GM12878 (cell line): ENCODE results near the gene PPP2R3B. TPM values are rescaled to one million over a fixed set of nuclear protein-coding genes. Genes with fewer than 3 reads are reported as not detected.

ENCODE experiments used
- ATAC-seq: fragments of 200-7000 bp; cut with Tn5 transposase; 3 replicates; pipeline ENCODE4 v1.9.1; 2020; ENCODE audit warnings: mild to moderate bottlenecking, moderate library complexity
- BruUV-seq: library from RNA; stranded (reverse); fragments of 400-500 nt; replicated peaks from 2 replicates; lab custom pipeline; 2021; lab: Mats Ljungman, UMichigan
- CTCF ChIA-PET: fragments of 300-600 bp; sonication (Branson Sonifier 250); formaldehyde crosslinking; extraction: SDS; loops from one replicate; lab custom pipeline; 2021; ENCODE audit warnings: inconsistent platforms; lab: Yijun Ruan, JAX
- POLR2A ChIA-PET: fragments of 350-600 bp; formaldehyde crosslinking; extraction: SDS; loops from one replicate; lab custom pipeline; 2021; ENCODE audit warnings: inconsistent platforms; lab: Charles Lee
- RAD21 ChIA-PET: fragments of 300-600 bp; sonication (Branson Sonifier 250); formaldehyde crosslinking; loops from one replicate; lab custom pipeline; 2023; ENCODE audit warnings: antibody characterized with exemption; ENCODE audit not compliant: unreplicated experiment; lab: Charles Lee
- SMC1A ChIA-PET: fragments of 300-600 bp; sonication (Branson Sonifier 250); formaldehyde crosslinking; loops from one replicate; lab custom pipeline; 2023; ENCODE audit not compliant: unreplicated experiment, uncharacterized antibody; lab: Charles Lee
- DNase-seq: peaks from one replicate; pipeline ENCODE4 v3.0.0-alpha.2; 2011; ENCODE audit warnings: low read depth, low spot score
- FAIRE-seq: peaks from 3 replicates; lab custom pipeline; 2011; peaks lifted over from hg19 to GRCh38; lab: Jason Lieb, UNC
- H2AFZ ChIP-seq: 2 replicates; pipeline ENCODE4 v1.6.0; 2011; ENCODE audit warnings: low read depth, low read length, control low read depth; ENCODE audit not compliant: control insufficient read depth
- H3K27ac ChIP-seq: 2 replicates; pipeline ENCODE4 v1.5.1; 2011; ENCODE audit warnings: control low read depth; ENCODE audit not compliant: control insufficient read depth, insufficient read depth
- H3K27me3 ChIP-seq, 2 experiments: replicated peaks in 1 of 2; 2 replicates each; pipeline versions ENCODE4 v1.6.0 to v1.6.1; 2011; ENCODE audit warnings: low read length in 1 of 2; ENCODE audit not compliant: control insufficient read depth in 2 of 2, insufficient read depth in 2 of 2
- H3K36me3 ChIP-seq, 2 experiments: 2 replicates each; pipeline ENCODE4 v1.5.1; 2011; ENCODE audit warnings: low read length in 1 of 2; ENCODE audit not compliant: control insufficient read depth in 2 of 2, insufficient read depth in 2 of 2
- H3K4me1 ChIP-seq: 2 replicates; pipeline ENCODE4 v1.6.1; 2011; ENCODE audit warnings: mild to moderate bottlenecking, low read length, moderate library complexity, mixed read lengths; ENCODE audit not compliant: control insufficient read depth, insufficient read depth
- H3K4me2 ChIP-seq: 2 replicates; pipeline ENCODE4 v1.6.0; 2011; ENCODE audit warnings: control low read depth; ENCODE audit not compliant: control insufficient read depth, insufficient read depth
- H3K4me3 ChIP-seq: fragments of 200-600 bp; sonication (generic); 2 replicates; pipeline ENCODE4 v1.5.1; 2016
- H3K79me2 ChIP-seq: 2 replicates; pipeline ENCODE4 v1.6.0; 2011; ENCODE audit warnings: low read length; ENCODE audit not compliant: control insufficient read depth, insufficient read depth
- H3K9ac ChIP-seq: 2 replicates; pipeline ENCODE4 v1.8.0; 2011; ENCODE audit warnings: low read length, control low read depth, mixed read lengths; ENCODE audit not compliant: control insufficient read depth, insufficient read depth
- H3K9me3 ChIP-seq: replicated peaks from 3 replicates; pipeline ENCODE4 v1.5.1; 2011; ENCODE audit warnings: mild to moderate bottlenecking, low read length; ENCODE audit not compliant: control insufficient read depth, insufficient read depth
- H4K20me1 ChIP-seq: 2 replicates; pipeline ENCODE4 v1.6.0; 2011; ENCODE audit not compliant: control insufficient read depth, insufficient read depth
- EZH2 ChIP-seq: IDR thresholded peaks from 2 replicates; pipeline ENCODE4 v1.6.1; 2012; ENCODE audit warnings: low read depth, mild to moderate bottlenecking, control low read depth, inconsistent platforms, low read length, borderline replicate concordance; ENCODE audit not compliant: control insufficient read depth
- MXI1 ChIP-seq: fragments of 150-350 bp; IDR thresholded peaks from 2 replicates; pipeline ENCODE4 v1.6.1; 2011; ENCODE audit warnings: low read depth, mild to moderate bottlenecking, inconsistent platforms, low read length, improper control_type of control experiment
- NFYA ChIP-seq: IDR thresholded peaks from 2 replicates; pipeline ENCODE4 v1.6.1; 2011; ENCODE audit warnings: low read depth, mild to moderate bottlenecking, low read length, improper control_type of control experiment, borderline replicate concordance
- PAX5 ChIP-seq: IDR thresholded peaks from 2 replicates; pipeline ENCODE4 v1.6.1; 2011; ENCODE audit warnings: low read depth, low read length, borderline replicate concordance
- RAD51 ChIP-seq: fragments of 450-650 bp; IDR thresholded peaks from 2 replicates; pipeline ENCODE4 v1.6.1; 2016; ENCODE audit warnings: moderate library complexity, mild to moderate bottlenecking, inconsistent platforms
- SUPT20H ChIP-seq: IDR thresholded peaks from 2 replicates; pipeline ENCODE4 v1.6.1; 2011; ENCODE audit warnings: low read depth, mild to moderate bottlenecking, low read length, moderate library complexity, borderline replicate concordance; ENCODE audit not compliant: control insufficient read depth
- TBL1XR1 ChIP-seq: IDR thresholded peaks from 2 replicates; pipeline ENCODE4 v1.6.1; 2012; ENCODE audit warnings: low read depth, low read length, improper control_type of control experiment
- TCF7 ChIP-seq: IDR thresholded peaks from 2 replicates; pipeline ENCODE4 v1.6.1; 2014; ENCODE audit warnings: antibody characterized with exemption, borderline replicate concordance
- ZBED1 ChIP-seq: IDR thresholded peaks from 2 replicates; pipeline ENCODE4 v1.6.1; 2016; ENCODE audit warnings: borderline replicate concordance
- WGBS: methylation state at CpG from one replicate; pipeline ENCODE4 v1.1.6; 2016; ENCODE audit warnings: low lambda C conversion rate; ENCODE audit not compliant: insufficient replicate concordance, insufficient coverage; ENCODE audit errors: missing lambda C conversion rate; 5-methylcytosine and 5-hydroxymethylcytosine counted together
- in situ Hi-C: fragments of 300-500 bp; cut with MboI; formaldehyde crosslinking; loops from 9 replicates; pipeline ENCODE4 v1.14.3; 2018; ENCODE audit warnings: mixed read lengths
- intact Hi-C: fragments of 100-400 bp; cut with micrococcal nuclease; formaldehyde crosslinking; loops from one replicate; pipeline ENCODE4 v1.14.2; 2022; ENCODE audit not compliant: unreplicated experiment
- polyA plus RNA-seq, 11 experiments: library from polyadenylated mRNA; depleted of rRNA in 4 of 11; unstranded in 6 of 11; stranded (reverse) in 5 of 11; fragments of >200 nt; fragmentation: Nextera tagmentation in 4 of 11; fragmentation: Illumina TruSeq in 1 of 11; extraction: Ambion mirVana in 4 of 11; extraction: Trizol in 1 of 11; gene quantifications; 1 replicate in 1 of 11; 2 replicates in 10 of 11; pipeline versions ENCODE4 v1.2.1 to v1.2.3, GENCODE V29; 2011 to 2016; ENCODE audit warnings: inconsistent platforms in 2 of 11, missing spikeins in 2 of 11, low read depth in 1 of 11
- total RNA-seq, 4 experiments: library from RNA; depleted of rRNA in 3 of 4; stranded (reverse); fragments of >200 nt in 3 of 4; fragmentation: Illumina TruSeq in 1 of 4; extraction: Trizol in 1 of 4; gene quantifications; 2 replicates each; pipeline versions ENCODE4 v1.2.1 to v1.2.3, GENCODE V29; 2013 to 2021
- TF ChIP-seq, protein P1 (sequence below): fragments of 450-650 bp; IDR thresholded peaks from 2 replicates; pipeline ENCODE4 v1.6.1; 2016; ENCODE audit warnings: mild to moderate bottlenecking, moderate library complexity, borderline replicate concordance

PPP2R3B gene
- total and polyA plus RNA-seq, 10 of the 15 experiments (the other 5 are each of a cell fraction or from before 2014, with no cell fraction given) = 0.11 to 34.3 (median 9.7) TPM; not detected in 1

DNA sequence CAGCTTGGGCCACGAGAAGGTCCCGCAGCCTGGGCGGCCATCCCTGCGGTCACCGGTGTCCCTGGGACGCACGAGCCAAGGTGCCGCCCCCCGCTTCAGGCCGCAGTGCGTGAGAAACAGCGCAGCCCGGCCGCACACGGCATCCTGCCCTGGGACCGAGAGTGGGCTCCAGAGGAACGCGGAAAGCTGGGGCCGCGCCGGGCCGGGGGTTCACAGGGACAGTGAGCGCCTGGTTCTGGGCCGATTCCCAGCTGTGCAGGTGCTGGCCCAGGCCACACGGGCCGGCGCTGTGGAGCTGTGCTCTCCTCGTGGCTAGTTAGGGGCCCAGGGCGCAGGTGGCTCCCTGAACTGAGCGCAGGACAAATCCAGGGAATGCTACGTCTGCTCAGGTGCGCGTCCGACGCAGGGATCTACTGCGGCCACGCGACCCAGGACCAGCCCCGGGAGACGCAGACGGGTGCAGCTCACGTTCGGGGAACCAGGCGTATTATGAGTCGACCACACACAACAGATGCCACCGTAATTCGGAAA is 42.3 kb downstream of the PPP2R3B start:
- DNase-seq (no peak), ATAC-seq (no peak), FAIRE-seq (no peak)
- in situ Hi-C loops (no loop called here), intact Hi-C loops (no loop called here)
- H3K4me3 ChIP-seq = no peak overlapping the region
- CTCF ChIA-PET = no interaction called here
- RAD21 ChIA-PET = no interaction called here
- TF ChIP-seq SUPT20H (no peak), TBL1XR1 (no peak), EZH2 (no peak), MXI1 (no peak), PAX5 (no peak), RAD51 (no peak), ZBED1 (no peak), TCF7 (no peak)
- H3K79me2 ChIP-seq = no peaks in the 10 kb centered on the region
- H3K27ac ChIP-seq = no peak overlapping the region
- H3K36me3 ChIP-seq = no peaks in the 10 kb centered on the region
- no peak overlapping the region for H3K4me2 ChIP-seq
- no peaks in the 10 kb centered on the region for H4K20me1 ChIP-seq
- BruUV-seq = no TSS peak
- H3K27me3 ChIP-seq = no peaks in the 10 kb centered on the region
- H3K9ac ChIP-seq = no peak overlapping the region
- POLR2A ChIA-PET = no interaction called here
- no peak overlapping the region for H2AFZ ChIP-seq
- H3K9me3 ChIP-seq = peaks cover 4% of the 10 kb centered on the region; the same call in 1 of the 3 replicates
- H3K4me1 ChIP-seq = no peaks in the 10 kb centered on the region
- SMC1A ChIA-PET = no interaction called here
- whole genome bisulfite sequencing = 93% methylated on average over 36 of the region's 47 CpGs

DNA sequence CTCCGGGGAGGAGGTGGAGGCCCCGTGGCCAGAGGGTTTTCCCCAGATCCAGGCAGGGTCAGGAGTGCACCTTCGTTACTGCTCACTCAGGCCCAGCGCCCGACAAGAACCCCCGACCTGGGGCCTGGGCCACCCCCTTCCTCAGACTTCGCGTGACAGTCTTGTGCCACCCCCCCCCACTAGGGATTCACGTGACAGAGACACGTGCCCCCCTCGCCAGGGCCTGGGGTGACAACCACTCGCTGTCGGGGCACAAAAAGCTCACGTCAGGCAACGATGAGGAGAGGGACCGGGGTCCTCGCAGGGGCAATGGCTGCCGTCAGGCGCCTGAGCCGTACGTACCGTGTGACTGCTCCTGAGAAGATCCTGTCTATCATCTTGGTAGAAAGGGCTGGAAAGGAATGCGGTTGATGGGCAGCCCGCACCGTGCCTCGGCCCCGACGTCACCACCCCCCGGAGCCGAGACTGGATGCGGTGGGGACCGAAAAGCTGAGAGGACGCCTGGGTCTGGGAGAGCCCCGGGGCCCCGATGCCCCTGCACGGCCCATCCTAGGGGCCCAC is 45.1 kb downstream of the PPP2R3B start:
- no peak for ATAC-seq
- CTCF ChIA-PET = no interaction called here
- no peak overlapping the region for H3K4me2 ChIP-seq
- H2AFZ ChIP-seq = no peak overlapping the region
- TF ChIP-seq, protein P1, sequence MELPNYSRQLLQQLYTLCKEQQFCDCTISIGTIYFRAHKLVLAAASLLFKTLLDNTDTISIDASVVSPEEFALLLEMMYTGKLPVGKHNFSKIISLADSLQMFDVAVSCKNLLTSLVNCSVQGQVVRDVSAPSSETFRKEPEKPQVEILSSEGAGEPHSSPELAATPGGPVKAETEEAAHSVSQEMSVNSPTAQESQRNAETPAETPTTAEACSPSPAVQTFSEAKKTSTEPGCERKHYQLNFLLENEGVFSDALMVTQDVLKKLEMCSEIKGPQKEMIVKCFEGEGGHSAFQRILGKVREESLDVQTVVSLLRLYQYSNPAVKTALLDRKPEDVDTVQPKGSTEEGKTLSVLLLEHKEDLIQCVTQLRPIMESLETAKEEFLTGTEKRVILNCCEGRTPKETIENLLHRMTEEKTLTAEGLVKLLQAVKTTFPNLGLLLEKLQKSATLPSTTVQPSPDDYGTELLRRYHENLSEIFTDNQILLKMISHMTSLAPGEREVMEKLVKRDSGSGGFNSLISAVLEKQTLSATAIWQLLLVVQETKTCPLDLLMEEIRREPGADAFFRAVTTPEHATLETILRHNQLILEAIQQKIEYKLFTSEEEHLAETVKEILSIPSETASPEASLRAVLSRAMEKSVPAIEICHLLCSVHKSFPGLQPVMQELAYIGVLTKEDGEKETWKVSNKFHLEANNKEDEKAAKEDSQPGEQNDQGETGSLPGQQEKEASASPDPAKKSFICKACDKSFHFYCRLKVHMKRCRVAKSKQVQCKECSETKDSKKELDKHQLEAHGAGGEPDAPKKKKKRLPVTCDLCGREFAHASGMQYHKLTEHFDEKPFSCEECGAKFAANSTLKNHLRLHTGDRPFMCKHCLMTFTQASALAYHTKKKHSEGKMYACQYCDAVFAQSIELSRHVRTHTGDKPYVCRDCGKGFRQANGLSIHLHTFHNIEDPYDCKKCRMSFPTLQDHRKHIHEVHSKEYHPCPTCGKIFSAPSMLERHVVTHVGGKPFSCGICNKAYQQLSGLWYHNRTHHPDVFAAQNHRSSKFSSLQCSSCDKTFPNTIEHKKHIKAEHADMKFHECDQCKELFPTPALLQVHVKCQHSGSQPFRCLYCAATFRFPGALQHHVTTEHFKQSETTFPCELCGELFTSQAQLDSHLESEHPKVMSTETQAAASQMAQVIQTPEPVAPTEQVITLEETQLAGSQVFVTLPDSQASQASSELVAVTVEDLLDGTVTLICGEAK = no peak
- no peak for TF ChIP-seq NFYA
- TF ChIP-seq, all 136 proteins: peak for 0
- in situ Hi-C loops = no loop called here
- no peaks in the 10 kb centered on the region for H3K36me3 ChIP-seq
- no TSS peak for BruUV-seq
- peaks cover 4% of the 10 kb centered on the region; the same call in 1 of the 3 replicates for H3K9me3 ChIP-seq
- H4K20me1 ChIP-seq = no peaks in the 10 kb centered on the region
- no peaks in the 10 kb centered on the region for H3K79me2 ChIP-seq
- no peak overlapping the region for H3K27ac ChIP-seq
- ChIA-PET SMC1A (no interaction called here), POLR2A (no interaction called here), RAD21 (no interaction called here)
- no peak overlapping the region for H3K4me3 ChIP-seq
- intact Hi-C loops = no loop called here
- H3K9ac ChIP-seq = no peak overlapping the region
- FAIRE-seq (no peak), DNase-seq (no peak)
- no peaks in the 10 kb centered on the region for H3K4me1 ChIP-seq
- WGBS = 97% methylated on average over 11 of the region's 36 CpGs
- no peaks in the 10 kb centered on the region for H3K27me3 ChIP-seq
